ENCODE results near the gene AGAP5. TPM values are rescaled to one million over a fixed set of nuclear protein-coding genes. Genes with fewer than 3 reads are reported as not detected.
"Not testable (repeated sequence)": the region's sequence is repeated elsewhere in the genome, so short reads cannot be mapped to it uniquely, and the experiment has no call there.

Gene AGAP5
- total and polyA plus RNA-seq, 2 donors (not counting 1 experiment from before 2014, with no cell fraction given), result 1.8 to 3.1 TPM

GRCh38 chr10:73723516-73723915 lies 25.6 kb upstream of the AGAP5 start:
- no peak for TF ChIP-seq EZH2 (IDR thresholded peaks at IDR 0.05; ENCODE audit: low read length, missing control alignments)
- TF ChIP-seq CTCF (conservative IDR thresholded peaks at IDR 0.05 in 1 of 2, IDR thresholded peaks at IDR 0.05 in 1 of 2; ENCODE audit: low read depth in 1 of 2, low read length in 2 of 2), result no peak
- H3K79me2 ChIP-seq (ENCODE audit: control insufficient read depth, insufficient read depth, low read length), result no peaks in the 10 kb centered on the region
- no peak overlapping the region for H3K4me2 ChIP-seq (ENCODE audit: extremely low read depth, insufficient read depth, low read length)
- H3K9me3 ChIP-seq (ENCODE audit: control insufficient read depth, insufficient read depth, low read depth, low read length), result no peaks in the 10 kb centered on the region
- H3K27ac ChIP-seq (ENCODE audit: insufficient read depth, low read length), result no peak overlapping the region
- no peak overlapping the region for H2AFZ ChIP-seq (ENCODE audit: low read length)
- H3K36me3 ChIP-seq (ENCODE audit: control insufficient read depth, insufficient read depth, low read length), result no peaks in the 10 kb centered on the region
- no peaks in the 10 kb centered on the region for H3K4me1 ChIP-seq (ENCODE audit: control insufficient read depth, extremely low read depth, insufficient read depth, low read length)
- no peak for DNase-seq (ENCODE audit: low read depth in 2 of 2)
- H3K27me3 ChIP-seq (ENCODE audit: control insufficient read depth, insufficient read depth, low read length), result no peaks in the 10 kb centered on the region
- no peaks in the 10 kb centered on the region for H4K20me1 ChIP-seq (ENCODE audit: control insufficient read depth, extremely low read depth, insufficient read depth, low read length)
- H3K9ac ChIP-seq (ENCODE audit: insufficient read depth, low read length), result no peak overlapping the region
- no peak overlapping the region for H3K4me3 ChIP-seq (replicated peaks in 1 of 4; ENCODE audit: control extremely low read depth in 1 of 4, insufficient read depth in 1 of 4, low read depth in 3 of 4, low read length in 4 of 4)

GRCh38 chr10:73720561-73720960 lies 22.7 kb upstream of the AGAP5 start:
- H3K36me3 ChIP-seq (ENCODE audit: control insufficient read depth, insufficient read depth, low read length); H3K9ac ChIP-seq (ENCODE audit: insufficient read depth, low read length): not testable (repeated sequence)
- DNase-seq (ENCODE audit: low read depth in 2 of 2), result peak; percentile 22 to 55

GRCh38 chr10:73717556-73717955 lies 19.6 kb upstream of the AGAP5 start:
- Histone ChIP-seq H3K79me2 (ENCODE audit: control insufficient read depth, insufficient read depth, low read length) (no peaks in the 10 kb centered on the region), H3K4me1 (ENCODE audit: control insufficient read depth, extremely low read depth, insufficient read depth, low read length) (no peaks in the 10 kb centered on the region), H3K4me2 (ENCODE audit: extremely low read depth, insufficient read depth, low read length) (no peak overlapping the region), H3K27ac (ENCODE audit: insufficient read depth, low read length) (no peak overlapping the region), H3K36me3 (ENCODE audit: control insufficient read depth, insufficient read depth, low read length) (peaks cover 5% of the 10 kb centered on the region), H4K20me1 (ENCODE audit: control insufficient read depth, extremely low read depth, insufficient read depth, low read length) (no peaks in the 10 kb centered on the region), H3K9ac (ENCODE audit: insufficient read depth, low read length) (no peak overlapping the region), H3K9me3 (ENCODE audit: control insufficient read depth, insufficient read depth, low read depth, low read length) (no peaks in the 10 kb centered on the region), H3K27me3 (ENCODE audit: control insufficient read depth, insufficient read depth, low read length) (no peaks in the 10 kb centered on the region), H3K4me3 (replicated peaks in 1 of 4; ENCODE audit: control extremely low read depth in 1 of 4, insufficient read depth in 1 of 4, low read depth in 3 of 4, low read length in 4 of 4) (no peak overlapping the region), H2AFZ (ENCODE audit: low read length) (no peak overlapping the region)
- TF ChIP-seq EZH2 (IDR thresholded peaks at IDR 0.05; ENCODE audit: low read length, missing control alignments), result no peak
- TF ChIP-seq CTCF (conservative IDR thresholded peaks at IDR 0.05 in 1 of 2, IDR thresholded peaks at IDR 0.05 in 1 of 2; ENCODE audit: low read depth in 1 of 2, low read length in 2 of 2), result no peak
- DNase-seq (ENCODE audit: low read depth in 2 of 2), result no peak

More at GRCh38 chr10:73720561-73720960, 22.7 kb upstream of the AGAP5 start:
- not testable (repeated sequence) for H3K4me3 ChIP-seq (replicated peaks in 1 of 4; ENCODE audit: control extremely low read depth in 1 of 4, insufficient read depth in 1 of 4, low read depth in 3 of 4, low read length in 4 of 4); H4K20me1 ChIP-seq (ENCODE audit: control insufficient read depth, extremely low read depth, insufficient read depth, low read length); H2AFZ ChIP-seq (ENCODE audit: low read length); H3K4me1 ChIP-seq (ENCODE audit: control insufficient read depth, extremely low read depth, insufficient read depth, low read length); H3K9me3 ChIP-seq (ENCODE audit: control insufficient read depth, insufficient read depth, low read depth, low read length); H3K79me2 ChIP-seq (ENCODE audit: control insufficient read depth, insufficient read depth, low read length); H3K4me2 ChIP-seq (ENCODE audit: extremely low read depth, insufficient read depth, low read length); H3K27ac ChIP-seq (ENCODE audit: insufficient read depth, low read length); H3K27me3 ChIP-seq (ENCODE audit: control insufficient read depth, insufficient read depth, low read length)

Measured in fibroblast of lung (primary cell).